ENCODE measurements around the gene TGFA. TPM values are rescaled to one million over a fixed set of nuclear protein-coding genes. Genes with fewer than 3 reads are reported as not detected.

The TGFA gene
- 17.8 TPM for total RNA-seq

- peak; percentile 81 for DNase-seq (ENCODE audit: low spot score)
Observed at GRCh38 chr2:70553584-70554337, at the start of gene TGFA. Gene TGFA (minus strand): TSS chr2:70553826. CDS start chr2:70553767, 59 bp downstream.

- no peak for DNase-seq (ENCODE audit: low spot score)
Observed at GRCh38 chr2:70603066-70603465, 49.4 kb upstream of the TGFA start.

- DNase-seq (ENCODE audit: low spot score): no peak
Observed at GRCh38 chr2:70598197-70598596, 44.6 kb upstream of the TGFA start.

- no peak for DNase-seq (ENCODE audit: low spot score)
Observed at GRCh38 chr2:70596739-70597138, 43.1 kb upstream of the TGFA start.

- peak; percentile 67 for DNase-seq (ENCODE audit: low spot score)
Observed at GRCh38 chr2:70596293-70596692, 42.7 kb upstream of the TGFA start.

- DNase-seq (ENCODE audit: low spot score): no peak
Observed at GRCh38 chr2:70583091-70583490, 29.5 kb upstream of the TGFA start.

- no peak for DNase-seq (ENCODE audit: low spot score)
Observed at GRCh38 chr2:70580352-70580751, 26.7 kb upstream of the TGFA start.

GRCh38 chr2:70574618-70575017 lies 21.0 kb upstream of the TGFA start:
- no peak for DNase-seq (ENCODE audit: low spot score)

GRCh38 chr2:70574109-70574508 lies 20.5 kb upstream of the TGFA start:
- no peak for DNase-seq (ENCODE audit: low spot score)

GRCh38 chr2:70570041-70570661 lies 16.5 kb upstream of the TGFA start:
- DNase-seq (ENCODE audit: low spot score): peak; percentile 74

GRCh38 chr2:70569559-70569958 lies 15.9 kb upstream of the TGFA start:
- DNase-seq (ENCODE audit: low spot score): no peak

- no peak for DNase-seq (ENCODE audit: low spot score)
Observed at GRCh38 chr2:70566906-70567305, 13.3 kb upstream of the TGFA start.

- DNase-seq (ENCODE audit: low spot score): no peak
Observed at GRCh38 chr2:70566464-70566863, 12.8 kb upstream of the TGFA start.

GRCh38 chr2:70565039-70565731 lies 11.6 kb upstream of the TGFA start:
- no peak for DNase-seq (ENCODE audit: low spot score)

- DNase-seq (ENCODE audit: low spot score): no peak
Observed at GRCh38 chr2:70561893-70562292, 8.3 kb upstream of the TGFA start.

- no peak for DNase-seq (ENCODE audit: low spot score)
Observed at GRCh38 chr2:70560442-70560841, 6.8 kb upstream of the TGFA start.

GRCh38 chr2:70560040-70560439 lies 6.4 kb upstream of the TGFA start:
- DNase-seq (ENCODE audit: low spot score): no peak

GRCh38 chr2:70558195-70558808 lies 4.7 kb upstream of the TGFA start:
- DNase-seq (ENCODE audit: low spot score): no peak

GRCh38 chr2:70557171-70557838 lies 3.7 kb upstream of the TGFA start:
- DNase-seq (ENCODE audit: low spot score): peak; percentile 55

GRCh38 chr2:70556608-70557007 lies 3.0 kb upstream of the TGFA start:
- no peak for DNase-seq (ENCODE audit: low spot score)

- DNase-seq (ENCODE audit: low spot score): no peak
Observed at GRCh38 chr2:70554338-70554892, 789 bp upstream of the TGFA start.

- DNase-seq (ENCODE audit: low spot score): peak; percentile 56
Observed at GRCh38 chr2:70553334-70553583, 367 bp downstream of the TGFA start.

Data from ureter (tissue), 1 donor.